A549 (cell line): ENCODE data around the gene CDH4. TPM values are rescaled to one million over a fixed set of nuclear protein-coding genes. Genes with fewer than 3 reads are reported as not detected.

Experiments
- ATAC-seq, 2 experiments: fragments of 200-7000 bp in 1 of 2; fragments of >200 bp in 1 of 2; cut with Nextera tagmentation in 1 of 2; cut with Tn5 transposase in 1 of 2; 3 replicates each; pipeline versions ENCODE4 v1.8.0 to v1.9.1; 2018 to 2020; ENCODE audit warnings: mild to moderate bottlenecking in 1 of 2, moderate library complexity in 1 of 2
- CTCF ChIA-PET: fragments of 300-600 bp; sonication (Branson Sonifier 250); formaldehyde crosslinking; extraction: SDS; loops from one replicate; lab custom pipeline; 2021; ENCODE audit warnings: antibody characterized with exemption, inconsistent platforms; lab: Yijun Ruan, JAX
- POLR2A ChIA-PET: fragments of 350-600 bp; formaldehyde crosslinking; extraction: SDS; loops from one replicate; lab custom pipeline; 2021; ENCODE audit warnings: antibody characterized with exemption, inconsistent platforms; lab: Yijun Ruan, JAX
- DNase-seq, 2 experiments: peaks; one replicate each; pipeline versions ENCODE4 v3.0.0 to v3.0.0-alpha.2; 2011 to 2016; ENCODE audit warnings: low read depth in 1 of 2, low spot score in 1 of 2
- FAIRE-seq: peaks from 2 replicates; lab custom pipeline; 2011; peaks lifted over from hg19 to GRCh38; lab: Jason Lieb, UNC
- H3K27ac ChIP-seq, 2 experiments: fragments of >200 bp; sonication (Bioruptor Twin); formaldehyde crosslinking; 3 replicates each; pipeline ENCODE4 v1.5.1; 2016 to 2017
- H3K4me1 ChIP-seq: fragments of >200 bp; sonication (Bioruptor Twin); formaldehyde crosslinking; 3 replicates; pipeline ENCODE4 v1.6.1; 2016
- H3K4me2 ChIP-seq: fragments of >200 bp; sonication (Bioruptor Twin); formaldehyde crosslinking; 3 replicates; pipeline ENCODE4 v1.6.1; 2016
- H3K4me3 ChIP-seq: fragments of >200 bp; sonication (Bioruptor Twin); formaldehyde crosslinking; 3 replicates; pipeline ENCODE4 v1.5.1; 2016
- H3K9me3 ChIP-seq: fragments of >200 bp; sonication (Bioruptor Twin); formaldehyde crosslinking; 3 replicates; pipeline ENCODE4 v1.6.1; 2016
- CBX2 ChIP-seq: fragments of 200-600 bp; sonication (generic); IDR thresholded peaks from 2 replicates; pipeline ENCODE4 v1.6.1; 2016; ENCODE audit warnings: low read depth, mild to moderate bottlenecking, borderline replicate concordance
- CBX8 ChIP-seq: fragments of 200-600 bp; sonication (generic); IDR thresholded peaks from 2 replicates; pipeline ENCODE4 v1.6.1; 2016
- EHMT2 ChIP-seq: fragments of 200-600 bp; sonication (generic); IDR thresholded peaks from 2 replicates; pipeline ENCODE4 v1.6.1; 2016; ENCODE audit warnings: antibody characterized with exemption, low read depth, mild to moderate bottlenecking, moderate library complexity
- GATA3 ChIP-seq: IDR thresholded peaks from 2 replicates; pipeline ENCODE4 v1.6.1; 2012; ENCODE audit warnings: borderline replicate concordance
- HDAC2 ChIP-seq: fragments of 200-600 bp; sonication (generic); IDR thresholded peaks from 2 replicates; pipeline ENCODE4 v1.6.1; 2016
- HOXA7 ChIP-seq: fragments of 250-450 bp; sonication (Bioruptor Pico); IDR thresholded peaks from 2 replicates; pipeline ENCODE4 v1.5.0; 2020; ENCODE audit warnings: mild to moderate bottlenecking, moderate library complexity
- HOXB5 ChIP-seq: fragments of 250-450 bp; sonication (Bioruptor Pico); IDR thresholded peaks from 2 replicates; pipeline ENCODE4 v1.5.0; 2020; ENCODE audit warnings: mild to moderate bottlenecking, moderate library complexity
- JUN ChIP-seq, 2 experiments: fragments of >200 bp; sonication (Bioruptor Twin); formaldehyde crosslinking; IDR thresholded peaks; 2 replicates in 1 of 2; 3 replicates in 1 of 2; pipeline ENCODE4 v1.6.1; 2016 to 2017
- JUNB ChIP-seq: fragments of >200 bp; sonication (Bioruptor Twin); formaldehyde crosslinking; IDR thresholded peaks from 2 replicates; pipeline ENCODE4 v1.6.1; 2016
- KDM1A ChIP-seq: fragments of 200-600 bp; sonication (generic); IDR thresholded peaks from 2 replicates; pipeline ENCODE4 v1.6.1; 2016; ENCODE audit warnings: low read depth, mild to moderate bottlenecking
- KDM5A ChIP-seq: fragments of 200-600 bp; sonication (generic); IDR thresholded peaks from 2 replicates; pipeline ENCODE4 v1.6.1; 2016; ENCODE audit warnings: antibody characterized with exemption, mild to moderate bottlenecking
- MAZ ChIP-seq: fragments of 150-350 bp; IDR thresholded peaks from 2 replicates; pipeline ENCODE4 v1.6.1; 2014; ENCODE audit warnings: antibody characterized with exemption, low read depth, low read length, borderline replicate concordance
- NR3C1 ChIP-seq: fragments of >200 bp; sonication (Bioruptor Twin); formaldehyde crosslinking; IDR thresholded peaks from 3 replicates; pipeline ENCODE4 v1.6.1; 2017
- PHF8 ChIP-seq: fragments of 200-600 bp; sonication (generic); IDR thresholded peaks from 2 replicates; pipeline ENCODE4 v1.6.1; 2016; ENCODE audit warnings: low read depth, mild to moderate bottlenecking, antibody characterized with exemption, moderate library complexity, borderline replicate concordance
- POLR2A ChIP-seq: IDR thresholded peaks from 2 replicates; pipeline ENCODE4 v1.6.1; 2012; ENCODE audit warnings: mild to moderate bottlenecking, low read length
- RCOR1 ChIP-seq: fragments of 150-350 bp; IDR thresholded peaks from 2 replicates; pipeline ENCODE4 v1.6.1; 2014; ENCODE audit warnings: antibody characterized with exemption, low read length, low read depth
- SMC3 ChIP-seq: fragments of >200 bp; sonication (Bioruptor Twin); formaldehyde crosslinking; IDR thresholded peaks from 3 replicates; pipeline ENCODE4 v1.6.1; 2018; ENCODE audit warnings: inconsistent platforms
- SREBF2 ChIP-seq: fragments of 450-650 bp; IDR thresholded peaks from 2 replicates; pipeline ENCODE4 v1.6.1; 2014; ENCODE audit warnings: mild to moderate bottlenecking, moderate library complexity
- TFCP2L1 ChIP-seq: fragments of 250-450 bp; sonication (Bioruptor Pico); IDR thresholded peaks from 2 replicates; pipeline ENCODE4 v1.5.0; 2021; ENCODE audit warnings: mild to moderate bottlenecking
- TP53 ChIP-seq: fragments of 250-450 bp; sonication (Bioruptor Pico); IDR thresholded peaks from 2 replicates; pipeline ENCODE4 v1.5.0; 2021; ENCODE audit warnings: mild to moderate bottlenecking, moderate library complexity
- ZNF302 ChIP-seq: fragments of 250-450 bp; sonication (Bioruptor Pico); IDR thresholded peaks from 2 replicates; pipeline ENCODE4 v1.9.0; 2021; ENCODE audit warnings: inconsistent platforms, mild to moderate bottlenecking, moderate library complexity
- ZSCAN20 ChIP-seq: fragments of 250-450 bp; sonication (Bioruptor Pico); IDR thresholded peaks from 2 replicates; pipeline ENCODE4 v1.8.0; 2022; ENCODE audit warnings: mild to moderate bottlenecking, moderate library complexity
- WGBS: methylation state at CpG from one replicate; pipeline ENCODE4 v1.1.6; 2017; ENCODE audit errors: missing lambda C conversion rate; 5-methylcytosine and 5-hydroxymethylcytosine counted together
- polyA plus RNA-seq, 4 experiments: library from polyadenylated mRNA; depleted of rRNA in 3 of 4; stranded (reverse); fragments of >200 nt; fragmentation: RNase III in 1 of 4; extraction: RNeasy Plus Mini Kit Qiagen cat#74134 plus additional on column Dnase treatment in 1 of 4; gene quantifications; 2 replicates in 3 of 4; 3 replicates in 1 of 4; pipeline ENCODE4 v1.2.3, GENCODE V29; 2011 to 2017
- TF ChIP-seq, protein P1 (sequence below): fragments of 450-650 bp; IDR thresholded peaks from 2 replicates; pipeline ENCODE4 v1.6.1; 2014; ENCODE audit warnings: antibody characterized with exemption
- TF ChIP-seq, protein P2 (sequence below): fragments of >200 bp; sonication (Bioruptor Twin); formaldehyde crosslinking; IDR thresholded peaks from 3 replicates; pipeline ENCODE4 v1.6.1; 2016

CDH4 gene
- polyA plus RNA-seq, 2 of the 4 experiments (the other 2 are of a cell fraction), result 3.4 to 10.3 TPM

DNA sequence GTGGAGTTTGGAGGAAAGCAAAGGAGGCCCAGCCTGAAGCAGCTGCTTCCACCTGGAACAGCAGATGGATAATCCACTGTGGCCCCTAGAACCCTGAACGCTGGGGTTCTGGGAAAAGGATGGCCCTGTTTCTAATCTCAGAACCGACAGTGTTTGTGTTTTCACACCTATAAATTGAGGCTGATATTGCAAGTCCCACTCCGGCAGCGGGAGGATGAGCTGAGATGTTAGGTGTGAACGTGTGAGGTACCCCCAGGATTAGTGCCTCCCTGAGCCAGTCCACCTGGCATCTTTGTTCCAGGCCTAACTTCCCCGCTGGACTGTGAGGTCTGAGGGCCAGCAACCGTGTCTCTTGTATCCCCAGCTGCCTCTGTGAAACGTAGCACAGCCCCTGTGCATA, 7.8 kb upstream of the CDH4 start (continued):
- TF ChIP-seq MAZ, result no peak
- TF ChIP-seq SMC3, result no peak
- no peak for TF ChIP-seq PHF8
- no peak for TF ChIP-seq TP53
- no peak for TF ChIP-seq SREBF2
- no peak for TF ChIP-seq JUNB
- no peak for TF ChIP-seq JUN (IDR thresholded peaks at IDR 0.05)

- Histone ChIP-seq H3K4me3 (no peak overlapping the region), H3K4me2 (no peak overlapping the region), H3K9me3 (peaks cover 24% of the 10 kb centered on the region), H3K4me1 (no peaks in the 10 kb centered on the region), H3K27ac (no peak overlapping the region)
- TF ChIP-seq POLR2A, result no peak
- no peak for TF ChIP-seq KDM5A
- no peak for TF ChIP-seq MAZ
- TF ChIP-seq, protein P1, sequence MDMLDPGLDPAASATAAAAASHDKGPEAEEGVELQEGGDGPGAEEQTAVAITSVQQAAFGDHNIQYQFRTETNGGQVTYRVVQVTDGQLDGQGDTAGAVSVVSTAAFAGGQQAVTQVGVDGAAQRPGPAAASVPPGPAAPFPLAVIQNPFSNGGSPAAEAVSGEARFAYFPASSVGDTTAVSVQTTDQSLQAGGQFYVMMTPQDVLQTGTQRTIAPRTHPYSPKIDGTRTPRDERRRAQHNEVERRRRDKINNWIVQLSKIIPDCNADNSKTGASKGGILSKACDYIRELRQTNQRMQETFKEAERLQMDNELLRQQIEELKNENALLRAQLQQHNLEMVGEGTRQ, result no peak
- no peak for TF ChIP-seq JUN (IDR thresholded peaks at IDR 0.05)
- TF ChIP-seq HOXA7 (CRISPR knock-in tag), result no peak
- TF ChIP-seq GATA3, result no peak
- no peak for TF ChIP-seq CBX8
- TF ChIP-seq NR3C1, result no peak
- TF ChIP-seq TFCP2L1, result no peak
- no peak for TF ChIP-seq CBX2
- TF ChIP-seq SMC3, result no peak
- ChIA-PET POLR2A (no interaction called here), CTCF (interaction anchor here (0.8 kb wide), 1 partner anchor 13 kb away, joined by 4 read pairs; no protein-coding TSS in a partner anchor)
- WGBS, result 57% methylated on average over 7 of the region's 7 CpGs
- ATAC-seq, result no peak
- no peak for FAIRE-seq
- DNase-seq, result no peak
Measured at GRCh38 chr20:61246269-61246668, 5.8 kb upstream of the CDH4 start.

DNA sequence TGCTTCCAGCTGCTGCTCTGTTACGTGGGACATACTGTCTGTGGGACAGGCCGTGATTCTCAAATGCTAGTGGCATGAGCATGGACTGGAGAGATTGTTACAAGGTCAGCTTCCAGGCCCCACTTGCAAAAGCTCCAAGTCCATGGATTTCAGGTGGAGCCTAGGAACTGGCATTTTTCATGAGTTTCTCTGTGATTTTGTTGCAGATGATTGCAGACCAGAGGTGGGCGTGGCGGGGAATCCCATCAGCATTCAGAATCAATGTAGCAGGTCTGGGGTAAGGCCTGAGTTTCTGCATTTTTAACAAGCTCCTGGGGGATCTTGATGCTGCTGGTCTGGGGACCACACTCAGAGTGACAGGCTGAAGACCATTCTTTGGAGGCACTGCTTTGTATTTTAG, 2.4 kb upstream of the CDH4 start:
- Histone ChIP-seq H3K9me3 (no peaks in the 10 kb centered on the region), H3K4me3 (no peak overlapping the region), H3K27ac (no peak overlapping the region), H3K4me2 (no peak overlapping the region), H3K4me1 (peaks cover 9% of the 10 kb centered on the region; the same call in 2 of the 3 replicates)
- TF ChIP-seq EHMT2, result no peak
- TF ChIP-seq SMC3, result no peak
- no peak for TF ChIP-seq KDM1A
- TF ChIP-seq ZNF302, result no peak
- TF ChIP-seq, protein P2, sequence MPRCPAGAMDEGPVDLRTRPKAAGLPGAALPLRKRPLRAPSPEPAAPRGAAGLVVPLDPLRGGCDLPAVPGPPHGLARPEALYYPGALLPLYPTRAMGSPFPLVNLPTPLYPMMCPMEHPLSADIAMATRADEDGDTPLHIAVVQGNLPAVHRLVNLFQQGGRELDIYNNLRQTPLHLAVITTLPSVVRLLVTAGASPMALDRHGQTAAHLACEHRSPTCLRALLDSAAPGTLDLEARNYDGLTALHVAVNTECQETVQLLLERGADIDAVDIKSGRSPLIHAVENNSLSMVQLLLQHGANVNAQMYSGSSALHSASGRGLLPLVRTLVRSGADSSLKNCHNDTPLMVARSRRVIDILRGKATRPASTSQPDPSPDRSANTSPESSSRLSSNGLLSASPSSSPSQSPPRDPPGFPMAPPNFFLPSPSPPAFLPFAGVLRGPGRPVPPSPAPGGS, result no peak
- TF ChIP-seq RCOR1, result no peak
- TF ChIP-seq HOXB5, result no peak
- TF ChIP-seq ZSCAN20 (CRISPR knock-in tag), result no peak
- no peak for TF ChIP-seq HDAC2
- no peak for TF ChIP-seq GATA3
- no peak for TF ChIP-seq CBX8
- WGBS, result 94% methylated on average over 4 of the region's 4 CpGs
- CTCF ChIA-PET, result interaction anchor here (1.1 to 1.7 kb wide), 3 partner anchors 20 to 397 kb away, joined by 3 to 6 read pairs (median 3); no protein-coding TSS in a partner anchor
- no peak for DNase-seq
- FAIRE-seq, result no peak
- POLR2A ChIA-PET, result no interaction called here
- no peak for ATAC-seq
